Heart right ventricle (tissue), 16 donors: Measurements from ENCODE around the gene MAPK8IP2. TPM values are rescaled to one million over a fixed set of nuclear protein-coding genes. Genes with fewer than 3 reads are reported as not detected.
"Not testable (repeated sequence)": the region's sequence is repeated elsewhere in the genome, so short reads cannot be mapped to it uniquely, and the experiment has no call there.

Source experiments
- ATAC-seq, 8 donors: fragments of 200-7000 bp; cut with Tn5 transposase; one replicate each; pipeline ENCODE4 v1.9.1; 2020; ENCODE audit warnings: mild to moderate bottlenecking in 8 of 8, moderate library complexity in 8 of 8, moderate number of reproducible peaks in 1 of 8
- DNase-seq, 2 donors: peaks; one replicate each; pipeline ENCODE4 v3.0.0-alpha.2; 2020
- H3K27ac ChIP-seq, 10 donors: fragments of 200-600 bp; sonication (generic) in 2 of 10; one replicate each; pipeline versions ENCODE4 v1.5.0 to v1.8.0; 2020 to 2022; ENCODE audit warnings: mild to moderate bottlenecking in 3 of 10
- H3K27me3 ChIP-seq, 7 donors: fragments of 200-600 bp; one replicate each; pipeline ENCODE4 v1.8.0; 2021 to 2022; ENCODE audit warnings: mild to moderate bottlenecking in 2 of 7
- H3K36me3 ChIP-seq, 9 donors: fragments of 200-600 bp; sonication (generic) in 1 of 9; one replicate each; pipeline versions ENCODE4 v1.5.0 to v1.8.0; 2020 to 2022; ENCODE audit warnings: mild to moderate bottlenecking in 2 of 9
- H3K4me1 ChIP-seq, 9 donors: fragments of 200-600 bp; sonication (generic) in 1 of 9; one replicate each; pipeline versions ENCODE4 v1.5.0 to v1.8.0; 2020 to 2022; ENCODE audit warnings: mild to moderate bottlenecking in 4 of 9
- H3K4me3 ChIP-seq, 10 donors: fragments of 200-600 bp; sonication (generic) in 2 of 10; one replicate each; pipeline versions ENCODE4 v1.5.0 to v1.8.0; 2020 to 2022; ENCODE audit warnings: mild to moderate bottlenecking in 7 of 10, moderate library complexity in 2 of 10
- H3K9me3 ChIP-seq, 11 donors: fragments of 200-600 bp in 10 of 11; sonication (generic) in 2 of 11; one replicate each; pipeline versions ENCODE4 v1.5.0 to v1.8.0; 2013 to 2022; ENCODE audit warnings: mild to moderate bottlenecking in 2 of 11, control low read depth in 1 of 11, moderate library complexity in 1 of 11
- CTCF ChIP-seq, 9 donors: fragments of 200-600 bp; sonication (generic) in 2 of 9; IDR thresholded peaks; one replicate each; pipeline versions ENCODE4 v1.5.0 to v1.8.0; 2021 to 2022; ENCODE audit warnings: antibody characterized with exemption in 9 of 9, mild to moderate bottlenecking in 5 of 9, moderate library complexity in 1 of 9
- WGBS, 2 donors: extraction: QIAGEN DNeasy Blood & Tissue Kit; methylation state at CpG; one replicate each; pipeline ENCODE4 v1.1.7; 2013; ENCODE audit warnings: inconsistent platforms in 1 of 2; 5-methylcytosine and 5-hydroxymethylcytosine counted together
- intact Hi-C, 10 donors: fragments of 100-400 bp; cut with DNase I; formaldehyde crosslinking; loops; one replicate each; pipeline versions ENCODE4 v1.11.1 to v1.14.2; 2022
- polyA plus RNA-seq, 2 donors: library from polyadenylated mRNA; stranded (reverse); fragments of 200-250 nt; gene quantifications; one replicate each; pipeline ENCODE4 v1.2.3, GENCODE V29; 2013
- total RNA-seq, 10 donors: library from RNA; stranded (reverse); fragmentation: NEBNext Ultra II Directional in 3 of 10; extraction: Animal tissue kit (Norgen Biotek cat#: 25700) in 3 of 10; gene quantifications; one replicate each; pipeline versions ENCODE4 v1.2.1 to v1.2.4, GENCODE V29; 2021 to 2023
- donor health status: Arrhythmogenic right ventricular cardiomyopathy.
- donor health status: ischemic (EF 13 %, LVEDD 7.1; RV severe dilation, severe dysfunction).
- donor health status: healthy with polysubstance abuse.
- donor health status: DM: no; HTN: yes; CAD: no.
- donor health status: DM: no; HTN: no; CAD: no.
- donor health status: ischemic (EF 25% LVEDD 6.9; RV normal size, moderate dysfunction).
- donor health status: ischemic (EF 25% LVEDD 5.7; RV mildly dilated, moderate dysfunction).
- donor health status: healthy.
- donor health status: DM: yes; HTN: yes; CAD: no.
- donor health status: Ischemic cardiomyopathy.
- donor health status: ischemic (EF 35%, LVEDD 5.7; RV mildly dilated, moderate dysfunction).
- donor health status: nonischemic (EF 11% LVEDD 7.7; RV severe dilation, severe dysfunction).
- donor health status: DM: yes; HTN: yes; CAD: no.
- donor health status: PGD.
- donor health status: ischemic (EF 29% LVEDD 5.4; RV normal size, mild dysfunction).
- donor health status: nonischemic (EF 23%, LVEDD 6.1; RV moderate dilation, normal function).

MAPK8IP2 gene
- total and polyA plus RNA-seq, 12 donors: 0.08 to 0.52 (median 0.27) TPM

- Histone ChIP-seq H3K27me3 (peaks cover 0 to 67% (median 51%) of the 10 kb centered on the region in 7 donors), H3K36me3 (no peaks in the 10 kb centered on the region), H3K27ac (no peak overlapping the region), H3K9me3 (no peaks in the 10 kb centered on the region), H3K4me3 (no peak overlapping the region), H3K4me1 (peaks cover 0 to 6% (median 0%) of the 10 kb centered on the region in 9 donors)
- ATAC-seq: no peak
- no peak for TF ChIP-seq CTCF (IDR thresholded peaks at IDR 0.05)
- no peak for DNase-seq
- intact Hi-C loops: no loop called here
- WGBS, 2 donors: 75 to 87% methylated on average over 18 of the region's 18 CpGs
Observed at GRCh38 chr22:50606946-50607658, 6.5 kb downstream of the MAPK8IP2 start.

DNA sequence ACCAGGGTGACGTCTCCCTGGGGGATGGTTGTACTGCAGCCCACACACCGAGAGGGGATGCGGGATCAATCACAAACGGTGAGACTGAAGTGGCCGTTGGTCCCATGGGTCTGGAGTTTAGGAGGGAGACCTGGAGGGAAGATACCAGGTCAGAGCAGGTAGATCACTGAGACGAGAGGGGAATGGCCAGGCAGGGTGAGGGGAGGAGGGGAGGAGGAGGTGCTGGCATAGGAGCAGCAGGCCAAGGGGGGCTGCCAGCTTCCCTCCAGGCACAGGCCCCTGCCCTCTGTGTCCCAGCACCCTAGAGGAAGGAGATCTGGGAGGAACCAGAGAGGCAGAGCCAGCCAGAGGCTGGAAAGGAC is 7.0 kb downstream of the MAPK8IP2 start:
- intact Hi-C loops: no loop called here
- Histone ChIP-seq H3K9me3 (no peaks in the 10 kb centered on the region), H3K36me3 (no peaks in the 10 kb centered on the region), H3K4me3 (no peak overlapping the region), H3K4me1 (peaks cover 0 to 6% (median 0%) of the 10 kb centered on the region in 9 donors), H3K27me3 (peaks cover 0 to 62% (median 45%) of the 10 kb centered on the region in 7 donors), H3K27ac (no peak overlapping the region)
- DNase-seq: no peak
- WGBS, 2 donors: 69 to 75% methylated on average over 6 of the region's 6 CpGs
- no peak for ATAC-seq
- no peak for TF ChIP-seq CTCF (IDR thresholded peaks at IDR 0.05)

- H3K4me1 ChIP-seq, H3K4me3 ChIP-seq, intact Hi-C loops, H3K9me3 ChIP-seq, ATAC-seq, H3K36me3 ChIP-seq, DNase-seq, H3K27ac ChIP-seq: not testable (repeated sequence)
- peaks cover 0 to 56% (median 39%) of the 10 kb centered on the region in 7 donors for H3K27me3 ChIP-seq
- WGBS, 2 donors: 84 to 88% methylated on average over 39 of the region's 39 CpGs
Observed at GRCh38 chr22:50608058-50608840, 7.7 kb downstream of the MAPK8IP2 start.

- Histone ChIP-seq H3K4me1 (peaks cover 0 to 10% (median 0%) of the 10 kb centered on the region in 9 donors), H3K27me3 (peaks cover 0 to 51% (median 33%) of the 10 kb centered on the region in 7 donors), H3K4me3 (no peak overlapping the region), H3K36me3 (no peaks in the 10 kb centered on the region), H3K9me3 (no peaks in the 10 kb centered on the region), H3K27ac (no peak overlapping the region)
- no peak for TF ChIP-seq CTCF (IDR thresholded peaks at IDR 0.05)
- intact Hi-C loops: no loop called here
- DNase-seq (no peak), ATAC-seq (no peak)
- 90 to 92% methylated on average over 10 of the region's 10 CpGs for WGBS, 2 donors
Observed at GRCh38 chr22:50608996-50609395, 8.4 kb downstream of the MAPK8IP2 start.
